Lower lobe of right lung (tissue), 2 donors: ENCODE results near the gene KIF14. TPM values are rescaled to one million over a fixed set of nuclear protein-coding genes. Genes with fewer than 3 reads are reported as not detected.
"Not testable (repeated sequence)": the region's sequence is repeated elsewhere in the genome, so short reads cannot be mapped to it uniquely, and the experiment has no call there.

Experiments
- ATAC-seq, 2 donors: fragments of 200-7000 bp; cut with Tn5 transposase; one replicate each; pipeline ENCODE4 v1.9.1; 2020 to 2022; ENCODE audit warnings: mild to moderate bottlenecking in 2 of 2, moderate library complexity in 2 of 2
- DNase-seq: peaks from one replicate; pipeline ENCODE4 v3.0.0-alpha.2; 2020
- H3K27ac ChIP-seq: fragments of 200-600 bp; one replicate; pipeline ENCODE4 v1.8.0; 2022
- H3K27me3 ChIP-seq: fragments of 200-600 bp; one replicate; pipeline ENCODE4 v1.8.0; 2022; ENCODE audit warnings: low read depth
- H3K36me3 ChIP-seq: fragments of 200-600 bp; one replicate; pipeline ENCODE4 v1.8.0; 2022; ENCODE audit warnings: mild to moderate bottlenecking
- H3K4me1 ChIP-seq: fragments of 200-600 bp; one replicate; pipeline ENCODE4 v1.8.0; 2022
- H3K4me3 ChIP-seq: fragments of 200-600 bp; one replicate; pipeline ENCODE4 v1.8.0; 2022; ENCODE audit warnings: mild to moderate bottlenecking
- H3K9me3 ChIP-seq: fragments of 200-600 bp; one replicate; pipeline ENCODE4 v1.8.0; 2022
- intact Hi-C: fragments of 100-400 bp; cut with DNase I; formaldehyde crosslinking; loops from one replicate; pipeline ENCODE4 v1.11.0; 2022
- total RNA-seq: library from RNA; stranded (reverse); fragmentation: NEBNext Ultra II Directional; extraction: Animal tissue kit (Norgen Biotek cat#: 25700); gene quantifications from one replicate; pipeline ENCODE4 v1.2.1, GENCODE V29; 2021
- TF ChIP-seq, protein P1 (sequence below): fragments of 200-600 bp; IDR thresholded peaks from one replicate; pipeline ENCODE4 v1.8.0; 2022; ENCODE audit warnings: antibody characterized with exemption, mild to moderate bottlenecking
- donor health status: DM: no; HTN: yes; CAD: no; lungs with severe emphysema.

The KIF14 gene
- total RNA-seq, 1 donor from 2014 or later: 0.44 TPM

DNA sequence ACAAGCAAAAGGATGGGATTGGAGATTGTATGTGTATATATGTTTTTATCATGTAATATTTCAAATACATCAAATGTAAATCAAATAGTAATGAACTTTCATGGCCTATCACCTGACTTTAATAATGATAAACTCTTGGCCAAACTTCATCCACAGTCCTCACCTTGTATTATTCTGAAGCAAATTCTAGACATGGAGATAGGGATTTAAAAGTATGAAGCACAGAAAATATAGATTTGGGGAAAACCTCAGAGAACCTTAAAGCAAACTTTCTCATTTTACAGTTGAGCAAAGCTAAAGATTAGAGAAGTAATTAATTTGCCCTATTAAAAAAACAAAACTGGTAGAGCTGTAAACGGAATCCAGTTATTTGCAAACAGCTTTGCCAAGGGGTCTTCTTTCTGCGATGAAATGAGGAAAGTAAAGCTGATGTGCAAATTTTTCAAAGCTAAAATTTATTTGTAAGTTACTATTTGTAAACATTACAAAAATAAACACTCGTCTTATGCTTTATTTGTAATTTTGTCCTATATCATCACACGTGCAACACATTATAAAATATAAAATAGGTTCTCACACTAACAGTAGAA lies 19.9 kb upstream of the KIF14 start:
- ATAC-seq (no peak), DNase-seq (no peak)
- peaks cover 17% of the 10 kb centered on the region for H3K4me1 ChIP-seq
- TF ChIP-seq, protein P1, sequence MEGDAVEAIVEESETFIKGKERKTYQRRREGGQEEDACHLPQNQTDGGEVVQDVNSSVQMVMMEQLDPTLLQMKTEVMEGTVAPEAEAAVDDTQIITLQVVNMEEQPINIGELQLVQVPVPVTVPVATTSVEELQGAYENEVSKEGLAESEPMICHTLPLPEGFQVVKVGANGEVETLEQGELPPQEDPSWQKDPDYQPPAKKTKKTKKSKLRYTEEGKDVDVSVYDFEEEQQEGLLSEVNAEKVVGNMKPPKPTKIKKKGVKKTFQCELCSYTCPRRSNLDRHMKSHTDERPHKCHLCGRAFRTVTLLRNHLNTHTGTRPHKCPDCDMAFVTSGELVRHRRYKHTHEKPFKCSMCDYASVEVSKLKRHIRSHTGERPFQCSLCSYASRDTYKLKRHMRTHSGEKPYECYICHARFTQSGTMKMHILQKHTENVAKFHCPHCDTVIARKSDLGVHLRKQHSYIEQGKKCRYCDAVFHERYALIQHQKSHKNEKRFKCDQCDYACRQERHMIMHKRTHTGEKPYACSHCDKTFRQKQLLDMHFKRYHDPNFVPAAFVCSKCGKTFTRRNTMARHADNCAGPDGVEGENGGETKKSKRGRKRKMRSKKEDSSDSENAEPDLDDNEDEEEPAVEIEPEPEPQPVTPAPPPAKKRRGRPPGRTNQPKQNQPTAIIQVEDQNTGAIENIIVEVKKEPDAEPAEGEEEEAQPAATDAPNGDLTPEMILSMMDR: no peak
- intact Hi-C loops: no loop called here
- H3K27me3 ChIP-seq: no peaks in the 10 kb centered on the region
- peaks cover 9% of the 10 kb centered on the region for H3K36me3 ChIP-seq
- no peak overlapping the region for H3K4me3 ChIP-seq
- H3K27ac ChIP-seq: no peak overlapping the region
- H3K9me3 ChIP-seq: no peaks in the 10 kb centered on the region

DNA sequence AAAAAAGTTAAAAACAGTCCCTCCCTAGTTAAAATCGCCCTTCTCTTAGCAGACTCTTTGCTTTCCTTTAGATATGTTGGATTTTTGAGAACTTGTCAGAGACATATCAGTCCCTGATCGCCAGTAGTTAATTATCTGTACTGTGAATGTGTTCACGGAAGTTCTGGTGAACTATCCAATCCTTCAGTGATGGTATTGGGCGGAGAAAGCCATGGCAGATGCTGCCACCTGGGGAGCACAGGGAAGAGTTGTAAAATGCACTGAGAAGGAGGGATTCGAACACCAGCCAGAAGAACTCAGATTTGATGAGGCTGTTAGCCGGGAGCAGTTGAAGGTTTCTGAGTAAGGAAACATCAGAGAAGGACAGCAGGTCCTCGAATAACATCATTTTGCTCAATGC lies 17.5 kb upstream of the KIF14 start:
- Histone ChIP-seq H3K27me3 (no peaks in the 10 kb centered on the region), H3K4me1 (peaks cover 17% of the 10 kb centered on the region), H3K27ac (no peak overlapping the region), H3K9me3 (no peaks in the 10 kb centered on the region), H3K4me3 (no peak overlapping the region), H3K36me3 (no peaks in the 10 kb centered on the region)
- DNase-seq (no peak), ATAC-seq (no peak)
- TF ChIP-seq, protein P1: no peak
- intact Hi-C loops: no loop called here

- Histone ChIP-seq H3K27me3 (no peaks in the 10 kb centered on the region), H3K4me1 (peaks cover 15% of the 10 kb centered on the region), H3K4me3 (no peak overlapping the region), H3K9me3 (no peaks in the 10 kb centered on the region), H3K36me3 (no peaks in the 10 kb centered on the region), H3K27ac (no peak overlapping the region)
- ATAC-seq (no peak), DNase-seq (no peak)
- TF ChIP-seq, protein P1: no peak
- intact Hi-C loops: no loop called here
Measured at GRCh38 chr1:200636681-200637080, 16.1 kb upstream of the KIF14 start.

DNA sequence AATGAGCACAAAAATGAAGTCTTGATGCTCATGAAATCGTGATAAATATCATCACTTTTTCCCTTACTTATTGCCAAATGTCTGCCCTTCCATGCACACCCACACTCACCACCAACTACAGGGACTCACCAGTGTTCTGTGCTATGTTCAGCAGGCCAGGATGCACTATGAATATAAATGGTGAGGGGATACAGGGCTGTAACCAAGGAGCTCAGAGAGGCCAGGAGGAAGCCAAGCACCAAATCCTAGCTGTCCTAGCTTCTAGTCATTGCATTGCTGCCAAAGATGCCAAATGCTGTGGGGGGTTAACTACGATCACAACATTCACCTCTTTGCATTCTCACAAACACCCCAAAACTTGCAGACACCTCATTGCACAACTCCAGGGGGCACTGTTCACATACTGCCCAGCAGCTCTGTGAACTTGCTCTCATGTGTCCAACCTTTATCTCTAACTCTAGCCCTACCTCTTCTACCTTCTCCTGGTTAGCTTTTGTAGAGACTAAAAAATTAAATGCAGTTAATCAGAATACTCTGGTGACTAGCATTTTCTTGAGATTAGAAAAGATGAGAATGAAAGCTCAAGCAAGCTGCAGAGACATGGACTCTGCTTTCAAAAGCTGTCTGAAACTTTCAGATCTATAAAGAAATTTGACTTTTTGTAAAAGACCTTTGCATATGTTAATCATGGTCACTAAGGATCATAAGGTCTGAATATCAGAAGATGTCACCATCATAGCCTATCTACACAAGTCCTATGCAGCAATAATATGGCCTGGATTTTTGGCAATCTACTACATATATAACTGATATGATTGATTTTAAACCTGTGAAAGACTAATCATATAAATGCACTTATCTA lies 13.9 kb upstream of the KIF14 start:
- ATAC-seq (no peak), DNase-seq (no peak)
- TF ChIP-seq, protein P1: no peak
- Histone ChIP-seq H3K4me3 (no peak overlapping the region), H3K36me3 (no peaks in the 10 kb centered on the region), H3K9me3 (no peaks in the 10 kb centered on the region), H3K4me1 (no peaks in the 10 kb centered on the region), H3K27me3 (no peaks in the 10 kb centered on the region), H3K27ac (no peak overlapping the region)
- intact Hi-C loops: no loop called here

DNA sequence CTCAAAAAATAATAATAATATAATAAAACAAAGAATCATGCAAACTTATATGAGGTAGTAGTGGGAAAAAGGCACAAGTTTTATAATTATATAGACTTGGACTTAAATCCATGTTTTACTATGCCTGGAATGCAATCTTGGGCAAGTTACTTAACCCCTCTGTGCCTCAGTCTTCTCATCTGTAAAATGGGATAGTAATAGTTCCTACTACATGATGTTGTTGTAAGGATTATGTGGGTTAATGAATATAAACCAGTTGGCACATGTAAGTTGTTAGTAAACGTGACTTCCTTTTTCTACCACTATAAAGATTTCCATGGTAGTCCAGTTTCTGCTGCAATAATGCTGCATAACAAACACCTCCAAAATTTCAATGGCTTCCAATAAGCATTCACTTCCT lies 10.8 kb upstream of the KIF14 start:
- Histone ChIP-seq H3K27ac (no peak overlapping the region), H3K9me3 (no peaks in the 10 kb centered on the region), H3K4me1 (no peaks in the 10 kb centered on the region), H3K4me3 (no peak overlapping the region), H3K27me3 (no peaks in the 10 kb centered on the region), H3K36me3 (no peaks in the 10 kb centered on the region)
- ATAC-seq (no peak), DNase-seq (no peak)
- intact Hi-C loops: no loop called here
- TF ChIP-seq, protein P1: no peak

DNA sequence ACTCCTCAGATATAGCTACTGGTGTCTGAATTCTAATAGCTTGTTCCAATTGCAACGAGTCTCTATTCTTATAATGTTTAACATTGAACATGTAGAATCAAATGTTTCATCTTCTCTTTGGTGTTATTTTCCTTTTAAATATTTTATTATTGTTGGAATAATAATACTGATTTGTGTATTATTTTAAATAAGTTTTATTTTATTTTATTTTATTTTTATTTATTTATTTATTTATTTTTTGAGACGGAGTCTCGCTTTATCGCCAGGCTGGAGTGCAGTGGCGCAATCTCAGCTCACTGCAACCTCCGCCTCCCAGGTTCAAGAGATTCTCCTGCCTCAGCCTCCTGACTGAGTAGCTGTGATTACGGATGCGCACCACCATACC lies 10.0 kb upstream of the KIF14 start:
- DNase-seq: not testable (repeated sequence)

More for the DNA sequence above, 10.0 kb upstream of the KIF14 start:
- intact Hi-C loops, H3K4me1 ChIP-seq, H3K9me3 ChIP-seq, H3K27me3 ChIP-seq, ATAC-seq, H3K36me3 ChIP-seq, H3K27ac ChIP-seq, H3K4me3 ChIP-seq: not testable (repeated sequence)
